Ishikawa (cell line): ENCODE results near the gene RABEP2.

Experiments
- CEBPB ChIP-seq: IDR thresholded peaks from 2 replicates; pipeline ENCODE4 v1.6.1; 2012
- CREB1 ChIP-seq: IDR thresholded peaks from 2 replicates; pipeline ENCODE4 v1.6.1; 2012; ENCODE audit warnings: low read depth
- EGR1 ChIP-seq: IDR thresholded peaks from 2 replicates; pipeline ENCODE4 v1.6.1; 2012
- EP300 ChIP-seq: IDR thresholded peaks from 2 replicates; pipeline ENCODE4 v1.6.1; 2012; ENCODE audit warnings: borderline replicate concordance
- FOXM1 ChIP-seq: IDR thresholded peaks from 2 replicates; pipeline ENCODE4 v1.6.1; 2012; ENCODE audit warnings: low read depth, borderline replicate concordance
- MAX ChIP-seq: IDR thresholded peaks from 2 replicates; pipeline ENCODE4 v1.6.1; 2012
- NFIC ChIP-seq: IDR thresholded peaks from 2 replicates; pipeline ENCODE4 v1.6.1; 2012
- RAD21 ChIP-seq: IDR thresholded peaks from 2 replicates; pipeline ENCODE4 v1.6.1; 2012; ENCODE audit warnings: low read depth
- TAF1 ChIP-seq: IDR thresholded peaks from 2 replicates; pipeline ENCODE4 v1.6.1; 2012; ENCODE audit warnings: low read depth, mild to moderate bottlenecking
- TCF12 ChIP-seq: IDR thresholded peaks from 2 replicates; pipeline ENCODE4 v1.6.1; 2012; ENCODE audit warnings: low read depth
- TEAD4 ChIP-seq: IDR thresholded peaks from 2 replicates; pipeline ENCODE4 v1.6.1; 2012
- USF1 ChIP-seq: IDR thresholded peaks from 2 replicates; pipeline ENCODE4 v1.6.1; 2012
- YY1 ChIP-seq: IDR thresholded peaks from 2 replicates; pipeline ENCODE4 v1.6.1; 2012; ENCODE audit warnings: low read depth
- ZBTB7A ChIP-seq: IDR thresholded peaks from 2 replicates; pipeline ENCODE4 v1.6.1; 2012; ENCODE audit warnings: low read depth
- TF ChIP-seq, protein P1 (sequence below): IDR thresholded peaks from 2 replicates; pipeline ENCODE4 v1.6.1; 2012; ENCODE audit warnings: low read depth, mild to moderate bottlenecking

RABEP2 gene

GRCh38 chr16:28933171-28933570 is 8.1 kb upstream of the RABEP2 start:
- TF ChIP-seq FOXM1 (no peak), EGR1 (no peak), NFIC (no peak), TCF12 (no peak), TEAD4 (no peak), MAX (no peak), CEBPB (no peak), ZBTB7A (no peak), YY1 (no peak), CREB1 (no peak), EP300 (no peak), RAD21 (no peak), TAF1 (no peak), USF1 (no peak)
- TF ChIP-seq, protein P1, sequence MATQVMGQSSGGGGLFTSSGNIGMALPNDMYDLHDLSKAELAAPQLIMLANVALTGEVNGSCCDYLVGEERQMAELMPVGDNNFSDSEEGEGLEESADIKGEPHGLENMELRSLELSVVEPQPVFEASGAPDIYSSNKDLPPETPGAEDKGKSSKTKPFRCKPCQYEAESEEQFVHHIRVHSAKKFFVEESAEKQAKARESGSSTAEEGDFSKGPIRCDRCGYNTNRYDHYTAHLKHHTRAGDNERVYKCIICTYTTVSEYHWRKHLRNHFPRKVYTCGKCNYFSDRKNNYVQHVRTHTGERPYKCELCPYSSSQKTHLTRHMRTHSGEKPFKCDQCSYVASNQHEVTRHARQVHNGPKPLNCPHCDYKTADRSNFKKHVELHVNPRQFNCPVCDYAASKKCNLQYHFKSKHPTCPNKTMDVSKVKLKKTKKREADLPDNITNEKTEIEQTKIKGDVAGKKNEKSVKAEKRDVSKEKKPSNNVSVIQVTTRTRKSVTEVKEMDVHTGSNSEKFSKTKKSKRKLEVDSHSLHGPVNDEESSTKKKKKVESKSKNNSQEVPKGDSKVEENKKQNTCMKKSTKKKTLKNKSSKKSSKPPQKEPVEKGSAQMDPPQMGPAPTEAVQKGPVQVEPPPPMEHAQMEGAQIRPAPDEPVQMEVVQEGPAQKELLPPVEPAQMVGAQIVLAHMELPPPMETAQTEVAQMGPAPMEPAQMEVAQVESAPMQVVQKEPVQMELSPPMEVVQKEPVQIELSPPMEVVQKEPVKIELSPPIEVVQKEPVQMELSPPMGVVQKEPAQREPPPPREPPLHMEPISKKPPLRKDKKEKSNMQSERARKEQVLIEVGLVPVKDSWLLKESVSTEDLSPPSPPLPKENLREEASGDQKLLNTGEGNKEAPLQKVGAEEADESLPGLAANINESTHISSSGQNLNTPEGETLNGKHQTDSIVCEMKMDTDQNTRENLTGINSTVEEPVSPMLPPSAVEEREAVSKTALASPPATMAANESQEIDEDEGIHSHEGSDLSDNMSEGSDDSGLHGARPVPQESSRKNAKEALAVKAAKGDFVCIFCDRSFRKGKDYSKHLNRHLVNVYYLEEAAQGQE, result no peak

DNA sequence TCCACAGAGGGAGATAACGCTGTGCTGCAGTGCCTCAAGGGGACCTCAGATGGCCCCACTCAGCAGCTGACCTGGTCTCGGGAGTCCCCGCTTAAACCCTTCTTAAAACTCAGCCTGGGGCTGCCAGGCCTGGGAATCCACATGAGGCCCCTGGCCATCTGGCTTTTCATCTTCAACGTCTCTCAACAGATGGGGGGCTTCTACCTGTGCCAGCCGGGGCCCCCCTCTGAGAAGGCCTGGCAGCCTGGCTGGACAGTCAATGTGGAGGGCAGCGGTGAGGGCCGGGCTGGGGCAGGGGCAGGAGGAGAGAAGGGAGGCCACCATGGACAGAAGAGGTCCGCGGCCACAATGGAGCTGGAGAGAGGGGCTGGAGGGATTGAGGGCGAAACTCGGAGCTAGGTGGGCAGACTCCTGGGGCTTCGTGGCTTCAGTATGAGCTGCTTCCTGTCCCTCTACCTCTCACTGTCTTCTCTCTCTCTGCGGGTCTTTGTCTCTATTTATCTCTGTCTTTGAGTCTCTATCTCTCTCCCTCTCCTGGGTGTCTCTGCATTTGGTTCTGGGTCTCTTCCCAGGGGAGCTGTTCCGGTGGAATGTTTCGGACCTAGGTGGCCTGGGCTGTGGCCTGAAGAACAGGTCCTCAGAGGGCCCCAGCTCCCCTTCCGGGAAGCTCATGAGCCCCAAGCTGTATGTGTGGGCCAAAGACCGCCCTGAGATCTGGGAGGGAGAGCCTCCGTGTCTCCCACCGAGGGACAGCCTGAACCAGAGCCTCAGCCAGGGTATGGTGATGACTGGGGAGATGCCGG is 7.5 kb upstream of the RABEP2 start:
- no peak for TF ChIP-seq NFIC
- no peak for TF ChIP-seq YY1
- no peak for TF ChIP-seq CEBPB
- no peak for TF ChIP-seq CREB1
- TF ChIP-seq, protein P1, result no peak
- TF ChIP-seq USF1, result no peak
- TF ChIP-seq TEAD4, result no peak
- TF ChIP-seq EGR1, result no peak

DNA sequence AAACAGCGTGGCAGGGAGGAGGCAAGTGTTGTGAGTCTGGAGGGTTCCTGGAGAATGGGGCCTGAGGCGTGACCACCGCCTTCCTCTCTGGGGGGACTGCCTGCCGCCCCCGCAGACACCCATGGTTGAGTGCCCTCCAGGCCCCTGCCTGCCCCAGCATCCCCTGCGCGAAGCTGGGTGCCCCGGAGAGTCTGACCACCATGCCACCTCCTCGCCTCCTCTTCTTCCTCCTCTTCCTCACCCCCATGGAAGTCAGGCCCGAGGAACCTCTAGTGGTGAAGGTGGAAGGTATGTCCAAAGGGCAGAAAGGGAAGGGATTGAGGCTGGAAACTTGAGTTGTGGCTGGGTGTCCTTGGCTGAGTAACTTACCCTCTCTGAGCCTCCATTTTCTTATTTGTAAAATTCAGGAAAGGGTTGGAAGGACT is 6.8 kb upstream of the RABEP2 start, which contains the start of gene CD19:
Gene CD19, plus strand, starts transcription at position 171 of the 425 bp plus-strand sequence. Its CDS starts 30 bp downstream, at position 201.
- TF ChIP-seq NFIC (no peak), EP300 (no peak), YY1 (no peak), EGR1 (no peak), RAD21 (no peak), TAF1 (no peak), CEBPB (no peak), USF1 (no peak), TCF12 (no peak), CREB1 (no peak), TEAD4 (no peak), FOXM1 (no peak)
- TF ChIP-seq, protein P1, result no peak

GRCh38 chr16:28930652-28931051 is 5.6 kb upstream of the RABEP2 start:
- TF ChIP-seq FOXM1 (no peak), EP300 (no peak), NFIC (no peak), CREB1 (no peak), MAX (no peak)
